ENCODE results near the gene PDE11A.

PDE11A gene

DNA sequence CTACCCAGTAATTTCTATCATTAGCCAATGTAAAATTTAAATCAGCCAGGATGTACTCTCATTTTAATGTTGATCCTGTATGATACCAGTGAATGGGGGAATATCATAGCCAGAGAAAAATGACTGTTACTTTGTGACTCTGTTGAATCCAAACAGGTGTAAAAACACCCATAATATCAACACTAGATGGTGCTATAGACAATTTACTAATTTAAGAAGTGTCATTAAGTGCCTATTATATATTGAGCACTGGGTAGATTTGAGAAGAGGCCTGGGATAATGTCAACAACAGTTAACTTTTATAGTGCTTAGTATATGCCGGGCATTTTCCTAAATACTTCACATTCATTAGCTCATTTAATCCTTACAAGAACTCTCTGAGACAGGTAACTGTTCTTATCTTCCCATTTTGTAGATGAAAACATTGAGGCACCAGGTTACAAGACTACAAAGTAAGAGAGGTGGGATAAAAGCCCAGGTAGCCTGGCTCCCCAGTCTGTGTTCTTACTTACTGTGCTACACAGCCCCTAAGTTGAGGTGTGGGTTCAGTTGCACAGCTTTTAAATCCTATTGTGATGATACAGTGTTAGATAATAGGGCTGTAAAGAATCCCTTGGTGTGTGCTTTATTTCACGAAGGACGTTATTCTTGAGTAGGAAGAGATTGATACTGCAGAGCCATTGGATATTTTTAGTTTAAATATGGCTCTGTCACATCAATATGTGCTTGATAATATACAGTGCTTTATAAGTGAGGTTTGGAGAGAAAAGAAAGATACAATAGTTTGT lies 354.6 kb downstream of the PDE11A start:
- Histone ChIP-seq H4K20me1 (ENCODE audit: insufficient read depth, low read length) (no peaks in the 10 kb centered on the region), H3K36me3 (replicated peaks; ENCODE audit: low read depth, low read length) (no peaks in the 10 kb centered on the region), H3K27me3 (ENCODE audit: low read depth, low read length) (no peaks in the 10 kb centered on the region), H2AFZ (ENCODE audit: low read depth, low read length) (no peak overlapping the region), H3K4me2 (ENCODE audit: low read length) (no peak overlapping the region), H3K4me1 (ENCODE audit: low read length) (no peaks in the 10 kb centered on the region), H3K4me3 (ENCODE audit: low read length) (no peak overlapping the region), H3K9ac (ENCODE audit: low read length) (no peak overlapping the region), H3K9me3 (ENCODE audit: insufficient read depth, low read length) (no peaks in the 10 kb centered on the region), H3K79me2 (ENCODE audit: low read length) (no peaks in the 10 kb centered on the region), H3K27ac (ENCODE audit: low read length) (no peak overlapping the region)
- TF ChIP-seq, protein P1, sequence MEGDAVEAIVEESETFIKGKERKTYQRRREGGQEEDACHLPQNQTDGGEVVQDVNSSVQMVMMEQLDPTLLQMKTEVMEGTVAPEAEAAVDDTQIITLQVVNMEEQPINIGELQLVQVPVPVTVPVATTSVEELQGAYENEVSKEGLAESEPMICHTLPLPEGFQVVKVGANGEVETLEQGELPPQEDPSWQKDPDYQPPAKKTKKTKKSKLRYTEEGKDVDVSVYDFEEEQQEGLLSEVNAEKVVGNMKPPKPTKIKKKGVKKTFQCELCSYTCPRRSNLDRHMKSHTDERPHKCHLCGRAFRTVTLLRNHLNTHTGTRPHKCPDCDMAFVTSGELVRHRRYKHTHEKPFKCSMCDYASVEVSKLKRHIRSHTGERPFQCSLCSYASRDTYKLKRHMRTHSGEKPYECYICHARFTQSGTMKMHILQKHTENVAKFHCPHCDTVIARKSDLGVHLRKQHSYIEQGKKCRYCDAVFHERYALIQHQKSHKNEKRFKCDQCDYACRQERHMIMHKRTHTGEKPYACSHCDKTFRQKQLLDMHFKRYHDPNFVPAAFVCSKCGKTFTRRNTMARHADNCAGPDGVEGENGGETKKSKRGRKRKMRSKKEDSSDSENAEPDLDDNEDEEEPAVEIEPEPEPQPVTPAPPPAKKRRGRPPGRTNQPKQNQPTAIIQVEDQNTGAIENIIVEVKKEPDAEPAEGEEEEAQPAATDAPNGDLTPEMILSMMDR (IDR thresholded peaks at IDR 0.05; ENCODE audit: low read depth, low read length) = peak; percentile 61
- no peak for TF ChIP-seq EZH2phosphoT487 (IDR thresholded peaks at IDR 0.05; ENCODE audit: low read depth)

DNA sequence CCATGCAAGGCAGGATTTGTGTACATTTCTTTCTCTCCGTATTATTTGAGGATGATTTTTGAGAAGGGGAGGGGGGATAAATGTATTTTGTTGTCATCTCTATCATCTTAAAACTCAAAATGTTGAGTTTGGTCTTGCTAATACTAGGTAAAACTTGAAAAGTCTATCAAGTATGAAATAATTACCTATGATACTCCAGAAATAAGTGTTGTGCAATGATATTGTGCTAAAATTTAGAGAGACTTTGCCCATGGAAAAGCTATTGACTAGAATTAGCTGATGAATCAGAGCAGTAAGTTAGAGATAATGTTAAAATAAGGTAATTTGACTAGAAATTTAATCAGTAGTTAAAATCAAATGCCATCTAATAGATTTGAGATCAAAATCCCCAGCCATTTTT lies 356.1 kb downstream of the PDE11A start:
- no peaks in the 10 kb centered on the region for H4K20me1 ChIP-seq (ENCODE audit: insufficient read depth, low read length)
- no peak for TF ChIP-seq EZH2phosphoT487 (IDR thresholded peaks at IDR 0.05; ENCODE audit: low read depth)
- TF ChIP-seq, protein P1 (IDR thresholded peaks at IDR 0.05; ENCODE audit: low read depth, low read length) = no peak
- no peaks in the 10 kb centered on the region for H3K36me3 ChIP-seq (replicated peaks; ENCODE audit: low read depth, low read length)
- H3K4me1 ChIP-seq (ENCODE audit: low read length) = no peaks in the 10 kb centered on the region
- H3K4me2 ChIP-seq (ENCODE audit: low read length) = no peak overlapping the region
- no peak overlapping the region for H3K27ac ChIP-seq (ENCODE audit: low read length)
- no peaks in the 10 kb centered on the region for H3K27me3 ChIP-seq (ENCODE audit: low read depth, low read length)
- H3K4me3 ChIP-seq (ENCODE audit: low read length) = no peak overlapping the region
- H2AFZ ChIP-seq (ENCODE audit: low read depth, low read length) = no peak overlapping the region
- H3K9ac ChIP-seq (ENCODE audit: low read length) = no peak overlapping the region
- no peaks in the 10 kb centered on the region for H3K79me2 ChIP-seq (ENCODE audit: low read length)
- no peaks in the 10 kb centered on the region for H3K9me3 ChIP-seq (ENCODE audit: insufficient read depth, low read length)

DNA sequence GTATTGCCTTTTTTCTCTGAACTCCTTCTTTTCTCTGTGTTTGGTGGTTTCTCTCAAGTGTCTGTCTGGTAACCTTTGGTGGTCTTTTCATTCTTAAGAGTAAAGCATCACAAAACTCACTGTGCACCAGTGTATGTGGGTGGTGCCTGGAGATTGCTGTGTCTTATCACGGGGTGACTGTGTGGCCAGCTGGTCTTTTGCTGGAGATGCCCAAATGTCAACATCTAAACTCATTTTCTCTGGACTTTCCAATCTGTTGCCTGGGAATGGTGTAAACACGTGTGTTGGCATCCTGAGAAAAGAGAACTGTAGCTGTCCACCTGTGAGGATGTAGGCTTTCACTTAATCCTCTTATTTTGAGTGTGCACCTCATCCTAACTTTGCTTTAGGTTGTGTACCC lies 356.8 kb downstream of the PDE11A start:
- H3K4me3 ChIP-seq (ENCODE audit: low read length) = no peak overlapping the region

DNA sequence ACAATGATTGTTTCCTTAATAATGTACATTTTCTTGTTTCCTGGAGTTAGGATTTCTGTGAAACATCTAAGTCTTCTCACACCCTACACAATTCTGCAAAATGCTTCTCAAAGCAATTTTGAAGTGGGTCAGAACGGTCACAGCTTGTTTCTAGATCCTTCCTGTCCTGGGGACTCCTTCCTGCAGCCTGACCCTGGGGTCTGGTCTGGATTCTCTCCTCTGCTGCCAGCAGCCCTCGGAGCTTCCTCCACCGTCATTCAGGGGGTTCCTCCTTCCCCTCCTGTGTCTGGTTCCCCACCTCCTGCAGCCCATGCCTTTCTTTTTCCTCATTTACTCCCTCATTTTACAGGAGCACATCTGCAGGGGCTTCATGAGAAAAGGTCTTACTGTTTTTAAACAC lies 357.9 kb downstream of the PDE11A start:
- Histone ChIP-seq H3K4me2 (ENCODE audit: low read length) (no peak overlapping the region), H3K4me3 (ENCODE audit: low read length) (no peak overlapping the region), H3K9ac (ENCODE audit: low read length) (no peak overlapping the region), H2AFZ (ENCODE audit: low read depth, low read length) (no peak overlapping the region), H3K27ac (ENCODE audit: low read length) (no peak overlapping the region), H3K9me3 (ENCODE audit: insufficient read depth, low read length) (no peaks in the 10 kb centered on the region), H3K27me3 (ENCODE audit: low read depth, low read length) (no peaks in the 10 kb centered on the region), H4K20me1 (ENCODE audit: insufficient read depth, low read length) (no peaks in the 10 kb centered on the region), H3K36me3 (replicated peaks; ENCODE audit: low read depth, low read length) (no peaks in the 10 kb centered on the region), H3K79me2 (ENCODE audit: low read length) (no peaks in the 10 kb centered on the region), H3K4me1 (ENCODE audit: low read length) (no peaks in the 10 kb centered on the region)
- no peak for TF ChIP-seq EZH2phosphoT487 (IDR thresholded peaks at IDR 0.05; ENCODE audit: low read depth)
- TF ChIP-seq, protein P1 (IDR thresholded peaks at IDR 0.05; ENCODE audit: low read depth, low read length) = no peak

More for the DNA sequence above, 356.8 kb downstream of the PDE11A start:
- no peak overlapping the region for H3K4me2 ChIP-seq (ENCODE audit: low read length)
- H3K27me3 ChIP-seq (ENCODE audit: low read depth, low read length) = no peaks in the 10 kb centered on the region
- H2AFZ ChIP-seq (ENCODE audit: low read depth, low read length) = no peak overlapping the region
- H4K20me1 ChIP-seq (ENCODE audit: insufficient read depth, low read length) = no peaks in the 10 kb centered on the region
- no peak overlapping the region for H3K27ac ChIP-seq (ENCODE audit: low read length)
- no peaks in the 10 kb centered on the region for H3K9me3 ChIP-seq (ENCODE audit: insufficient read depth, low read length)
- H3K4me1 ChIP-seq (ENCODE audit: low read length) = no peaks in the 10 kb centered on the region
- no peaks in the 10 kb centered on the region for H3K36me3 ChIP-seq (replicated peaks; ENCODE audit: low read depth, low read length)
- no peaks in the 10 kb centered on the region for H3K79me2 ChIP-seq (ENCODE audit: low read length)
- no peak for TF ChIP-seq EZH2phosphoT487 (IDR thresholded peaks at IDR 0.05; ENCODE audit: low read depth)
- TF ChIP-seq, protein P1 (IDR thresholded peaks at IDR 0.05; ENCODE audit: low read depth, low read length) = no peak
- no peak overlapping the region for H3K9ac ChIP-seq (ENCODE audit: low read length)
